ENCODE measurements around the gene GBGT1.

The GBGT1 gene

GRCh38 chr9:133191989-133192388 is 28.3 kb upstream of the GBGT1 start:
- no peaks in the 10 kb centered on the region; the same call in 1 of the 2 replicates for H3K36me3 ChIP-seq (ENCODE audit: insufficient read depth, low read length)
- no peak overlapping the region for H3K4me2 ChIP-seq (ENCODE audit: low read length)
- peaks cover 10% of the 10 kb centered on the region for H3K9me3 ChIP-seq (ENCODE audit: low read length)

GRCh38 chr9:133189826-133190225 is 26.1 kb upstream of the GBGT1 start:
- Histone ChIP-seq H3K27ac (ENCODE audit: low read depth, low read length, poor library complexity, severe bottlenecking) (no peak overlapping the region), H3K9me3 (ENCODE audit: low read length) (peaks cover 3% of the 10 kb centered on the region), H3K4me3 (ENCODE audit: low read depth, low read length, poor library complexity, severe bottlenecking) (no peak overlapping the region), H3K36me3 (ENCODE audit: insufficient read depth, low read length) (no peaks in the 10 kb centered on the region), H3K4me1 (ENCODE audit: insufficient read depth, low read length, severe bottlenecking) (no peaks in the 10 kb centered on the region), H3K27me3 (ENCODE audit: insufficient read depth, low read length) (peaks cover 3% of the 10 kb centered on the region; the same call in 1 of the 2 replicates), H3K4me2 (ENCODE audit: low read length) (no peak overlapping the region), H3F3A (ENCODE audit: insufficient read depth, low read length) (no peaks in the 10 kb centered on the region), H3K9me2 (ENCODE audit: low read depth, low read length) (no peaks in the 10 kb centered on the region), H2AFZ (ENCODE audit: low read length) (no peak overlapping the region), H3K9ac (ENCODE audit: low read length) (no peak overlapping the region), H4K20me1 (ENCODE audit: insufficient read depth, low read length) (no peaks in the 10 kb centered on the region), H3K79me2 (ENCODE audit: insufficient read depth, low read length) (no peaks in the 10 kb centered on the region)
- no peak for TF ChIP-seq CTCF (IDR thresholded peaks at IDR 0.05; ENCODE audit: low read length)
- TF ChIP-seq EZH2 (IDR thresholded peaks at IDR 0.05; ENCODE audit: borderline replicate concordance, low read length) = no peak

More at GRCh38 chr9:133191989-133192388, 28.3 kb upstream of the GBGT1 start:
- Histone ChIP-seq H3K79me2 (ENCODE audit: insufficient read depth, low read length) (no peaks in the 10 kb centered on the region), H3K27ac (ENCODE audit: low read depth, low read length, poor library complexity, severe bottlenecking) (no peak overlapping the region), H4K20me1 (ENCODE audit: insufficient read depth, low read length) (no peaks in the 10 kb centered on the region), H2AFZ (ENCODE audit: low read length) (no peak overlapping the region), H3F3A (ENCODE audit: insufficient read depth, low read length) (no peaks in the 10 kb centered on the region), H3K27me3 (ENCODE audit: insufficient read depth, low read length) (peaks cover 7% of the 10 kb centered on the region; the same call in 1 of the 2 replicates), H3K9me2 (ENCODE audit: low read depth, low read length) (no peaks in the 10 kb centered on the region), H3K9ac (ENCODE audit: low read length) (no peak overlapping the region), H3K4me3 (ENCODE audit: low read depth, low read length, poor library complexity, severe bottlenecking) (no peak overlapping the region), H3K4me1 (ENCODE audit: insufficient read depth, low read length, severe bottlenecking) (no peaks in the 10 kb centered on the region)
- TF ChIP-seq CTCF (IDR thresholded peaks at IDR 0.05; ENCODE audit: low read length) = no peak
- TF ChIP-seq EZH2 (IDR thresholded peaks at IDR 0.05; ENCODE audit: borderline replicate concordance, low read length) = no peak

DNA sequence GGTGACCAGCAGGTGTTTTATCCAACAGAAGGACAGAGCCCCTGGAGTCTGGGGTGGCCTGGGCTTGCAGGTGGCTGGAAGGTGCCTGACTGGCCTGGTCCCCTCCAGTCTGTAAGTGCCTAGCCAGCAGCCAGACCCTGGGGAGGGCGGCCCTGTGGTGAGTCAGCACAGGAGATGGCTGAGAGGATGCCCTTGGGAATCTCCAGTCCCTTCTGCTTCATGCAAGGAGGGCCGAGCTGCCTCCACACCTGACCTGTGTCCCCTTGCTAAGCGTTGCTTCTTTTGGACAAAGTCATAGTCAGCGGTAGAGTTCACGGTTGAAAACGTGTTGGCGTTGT is 25.1 kb upstream of the GBGT1 start:
- Histone ChIP-seq H3K9me3 (ENCODE audit: low read length) (no peaks in the 10 kb centered on the region), H3F3A (ENCODE audit: insufficient read depth, low read length) (no peaks in the 10 kb centered on the region), H3K4me1 (ENCODE audit: insufficient read depth, low read length, severe bottlenecking) (no peaks in the 10 kb centered on the region), H3K27me3 (ENCODE audit: insufficient read depth, low read length) (peaks cover 3% of the 10 kb centered on the region; the same call in 1 of the 2 replicates), H4K20me1 (ENCODE audit: insufficient read depth, low read length) (no peaks in the 10 kb centered on the region), H3K27ac (ENCODE audit: low read depth, low read length, poor library complexity, severe bottlenecking) (no peak overlapping the region), H3K9me2 (ENCODE audit: low read depth, low read length) (no peaks in the 10 kb centered on the region), H2AFZ (ENCODE audit: low read length) (no peak overlapping the region), H3K36me3 (ENCODE audit: insufficient read depth, low read length) (no peaks in the 10 kb centered on the region), H3K4me2 (ENCODE audit: low read length) (no peak overlapping the region), H3K9ac (ENCODE audit: low read length) (no peak overlapping the region), H3K4me3 (ENCODE audit: low read depth, low read length, poor library complexity, severe bottlenecking) (no peak overlapping the region), H3K79me2 (ENCODE audit: insufficient read depth, low read length) (no peaks in the 10 kb centered on the region)
- TF ChIP-seq CTCF (IDR thresholded peaks at IDR 0.05; ENCODE audit: low read length) (no peak), EZH2 (IDR thresholded peaks at IDR 0.05; ENCODE audit: borderline replicate concordance, low read length) (no peak)

Data from OCI-LY1 (cell line).